ENCODE data around the gene LAMA2. TPM values are rescaled to one million over a fixed set of nuclear protein-coding genes. Genes with fewer than 3 reads are reported as not detected.

Gene LAMA2
- total and polyA plus RNA-seq, 7 donors = 0.46 to 131 (median 59.6) TPM

DNA sequence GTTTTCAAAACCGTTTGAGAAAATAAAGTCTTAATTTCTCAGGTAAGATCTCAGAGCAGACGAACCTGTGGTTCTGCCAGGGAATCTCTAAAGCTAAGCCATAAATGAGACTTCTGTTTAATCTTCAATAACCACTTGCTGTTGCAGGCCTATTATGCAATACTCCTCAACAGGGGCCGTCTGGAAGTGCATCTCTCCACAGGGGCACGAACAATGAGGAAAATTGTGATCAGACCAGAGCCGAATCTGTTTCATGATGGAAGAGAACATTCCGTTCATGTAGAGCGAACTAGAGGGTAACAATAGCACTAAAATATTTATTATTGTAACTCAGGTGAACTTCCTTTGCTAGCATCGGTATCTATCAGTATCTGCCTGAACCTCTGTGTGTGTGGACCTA is 603.4 kb downstream of the LAMA2 start:
- TF ChIP-seq, protein P1, sequence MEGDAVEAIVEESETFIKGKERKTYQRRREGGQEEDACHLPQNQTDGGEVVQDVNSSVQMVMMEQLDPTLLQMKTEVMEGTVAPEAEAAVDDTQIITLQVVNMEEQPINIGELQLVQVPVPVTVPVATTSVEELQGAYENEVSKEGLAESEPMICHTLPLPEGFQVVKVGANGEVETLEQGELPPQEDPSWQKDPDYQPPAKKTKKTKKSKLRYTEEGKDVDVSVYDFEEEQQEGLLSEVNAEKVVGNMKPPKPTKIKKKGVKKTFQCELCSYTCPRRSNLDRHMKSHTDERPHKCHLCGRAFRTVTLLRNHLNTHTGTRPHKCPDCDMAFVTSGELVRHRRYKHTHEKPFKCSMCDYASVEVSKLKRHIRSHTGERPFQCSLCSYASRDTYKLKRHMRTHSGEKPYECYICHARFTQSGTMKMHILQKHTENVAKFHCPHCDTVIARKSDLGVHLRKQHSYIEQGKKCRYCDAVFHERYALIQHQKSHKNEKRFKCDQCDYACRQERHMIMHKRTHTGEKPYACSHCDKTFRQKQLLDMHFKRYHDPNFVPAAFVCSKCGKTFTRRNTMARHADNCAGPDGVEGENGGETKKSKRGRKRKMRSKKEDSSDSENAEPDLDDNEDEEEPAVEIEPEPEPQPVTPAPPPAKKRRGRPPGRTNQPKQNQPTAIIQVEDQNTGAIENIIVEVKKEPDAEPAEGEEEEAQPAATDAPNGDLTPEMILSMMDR (IDR thresholded peaks at IDR 0.05) = no peak
- TF ChIP-seq EP300 (IDR thresholded peaks at IDR 0.05) (no peak), POLR2A (IDR thresholded peaks at IDR 0.05) (no peak), POLR2AphosphoS5 (IDR thresholded peaks at IDR 0.05) (no peak)

DNA sequence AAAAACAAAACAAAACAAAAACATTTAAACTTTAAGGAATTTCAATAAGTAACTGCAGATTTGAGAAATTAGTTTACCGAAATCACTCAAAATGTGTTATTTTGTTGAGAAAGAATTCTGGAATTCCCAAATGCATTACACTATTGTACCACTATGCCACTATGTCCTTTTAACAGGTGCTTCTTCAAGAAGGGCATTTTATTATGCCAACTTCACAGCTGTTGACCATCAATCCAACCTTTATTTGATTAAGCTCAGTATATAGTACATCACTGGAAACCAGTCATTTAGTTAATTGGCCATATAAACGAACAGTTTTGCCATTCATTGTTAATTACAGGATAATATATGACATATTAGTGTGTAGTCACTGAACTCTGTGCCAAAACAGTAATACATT is 605.4 kb downstream of the LAMA2 start:
- intact Hi-C loops (cut with DNase I) = no loop called here
- H3K27me3 ChIP-seq = no peaks in the 10 kb centered on the region
- H3K4me1 ChIP-seq = peaks cover 0 to 19% (median 9%) of the 10 kb centered on the region in 4 donors
- H3K4me3 ChIP-seq = no peak overlapping the region
- DNase-seq = no peak
- H3K27ac ChIP-seq = no peak overlapping the region
- TF ChIP-seq POLR2A (IDR thresholded peaks at IDR 0.05) (no peak), POLR2AphosphoS5 (IDR thresholded peaks at IDR 0.05) (no peak), EP300 (IDR thresholded peaks at IDR 0.05) (no peak)
- TF ChIP-seq, protein P1 (IDR thresholded peaks at IDR 0.05) = no peak
- no peaks in the 10 kb centered on the region for H3K36me3 ChIP-seq
- WGBS, 2 donors = 48 to 68% methylated on average over 2 of the region's 2 CpGs
- H3K9me3 ChIP-seq = no peaks in the 10 kb centered on the region

More for the DNA sequence above, 603.4 kb downstream of the LAMA2 start:
- 77% methylated on average over 8 of the region's 8 CpGs for WGBS, 2 donors
- intact Hi-C loops (cut with DNase I) = no loop called here
- Histone ChIP-seq H3K27me3 (no peaks in the 10 kb centered on the region), H3K9me3 (no peaks in the 10 kb centered on the region), H3K27ac (no peak overlapping the region), H3K4me3 (no peak overlapping the region), H3K4me1 (peaks cover 0 to 15% (median 7%) of the 10 kb centered on the region in 4 donors), H3K36me3 (no peaks in the 10 kb centered on the region)
- no peak for DNase-seq

DNA sequence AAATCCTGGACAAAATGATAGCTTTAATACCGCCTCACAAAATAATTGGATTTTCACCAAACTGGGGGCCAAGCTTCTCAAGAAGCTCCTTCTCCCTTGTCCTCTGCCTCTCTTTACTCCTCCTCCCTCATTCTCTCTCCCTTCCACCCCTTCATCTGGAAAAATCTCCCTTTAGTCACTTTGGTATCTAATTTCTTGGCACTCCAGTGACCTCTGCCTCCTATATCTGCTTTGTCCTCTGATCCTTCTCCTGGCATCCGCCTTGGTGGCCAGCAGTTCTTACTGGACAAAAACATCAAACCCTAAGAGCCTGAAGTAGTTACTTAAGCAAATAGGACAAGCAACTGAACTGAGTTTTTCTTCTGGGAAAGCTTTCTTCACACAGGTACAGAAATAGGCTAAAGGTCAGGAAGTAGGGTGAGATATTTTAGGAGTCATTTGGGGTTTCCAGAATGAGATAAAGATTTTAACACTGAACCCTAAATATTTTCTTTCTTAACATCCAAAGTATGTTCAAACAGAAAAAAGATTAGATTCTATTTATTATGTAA is 606.4 kb downstream of the LAMA2 start:
- H3K36me3 ChIP-seq = no peaks in the 10 kb centered on the region

DNA sequence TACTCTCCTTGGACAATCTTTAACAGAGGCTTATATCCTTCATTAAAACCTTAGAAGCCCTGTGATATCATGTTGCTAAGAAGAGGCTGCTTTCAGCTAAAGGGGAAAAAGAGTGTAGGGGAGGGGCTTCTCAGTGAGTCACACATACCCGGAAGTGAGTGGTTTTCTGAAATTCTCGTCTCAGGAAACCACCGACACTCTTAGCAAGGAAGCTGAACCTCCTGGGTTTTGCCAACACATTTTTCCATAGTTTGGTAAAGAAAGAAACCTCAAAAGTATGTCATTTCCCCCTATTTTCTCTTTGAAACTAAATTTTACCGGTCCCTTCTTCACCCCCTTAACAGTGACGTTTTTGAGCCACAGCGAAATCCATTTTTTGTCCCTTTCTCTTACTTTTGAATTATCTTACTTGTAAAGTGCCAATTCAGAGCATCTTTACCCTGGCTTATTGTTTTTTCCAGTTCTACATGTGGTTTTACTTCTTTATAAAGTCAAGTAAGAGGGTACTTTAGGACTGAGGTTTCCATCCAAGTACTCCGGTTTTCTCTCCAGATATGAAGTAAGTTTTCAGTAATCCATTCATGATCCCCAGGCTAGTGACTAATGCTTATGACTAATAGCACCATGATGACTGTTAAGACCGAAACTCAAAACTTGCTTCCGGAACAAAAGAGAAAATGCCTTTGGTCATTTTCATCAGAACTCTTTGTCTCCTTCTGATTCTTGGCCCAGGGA is 607.8 kb downstream of the LAMA2 start:
- Histone ChIP-seq H3K4me1 (peaks cover 0 to 19% (median 9%) of the 10 kb centered on the region in 4 donors), H3K36me3 (no peaks in the 10 kb centered on the region), H3K4me3 (peak overlapping the region in 2 of 4 donors; percentile 11 to 31), H3K9me3 (no peaks in the 10 kb centered on the region), H3K27ac (peak overlapping the region; percentile 65 to 82 (median 76)), H3K27me3 (no peaks in the 10 kb centered on the region)
- WGBS, 2 donors = 41 to 77% methylated on average over 9 of the region's 9 CpGs
- TF ChIP-seq EP300 (IDR thresholded peaks at IDR 0.05) (no peak), POLR2AphosphoS5 (IDR thresholded peaks at IDR 0.05) (peak; percentile 7 to 71 (median 32))
- DNase-seq = no peak
- intact Hi-C loops (cut with DNase I) = no loop called here

More for the DNA sequence above, 606.4 kb downstream of the LAMA2 start:
- H3K27ac ChIP-seq = no peak overlapping the region
- H3K4me3 ChIP-seq = no peak overlapping the region
- DNase-seq = no peak
- WGBS, 2 donors = 92 to 99% methylated on average over 2 of the region's 2 CpGs
- no peaks in the 10 kb centered on the region for H3K9me3 ChIP-seq
- intact Hi-C loops (cut with DNase I) = no loop called here
- H3K4me1 ChIP-seq = peaks cover 0 to 19% (median 9%) of the 10 kb centered on the region in 4 donors
- H3K27me3 ChIP-seq = no peaks in the 10 kb centered on the region
- TF ChIP-seq, protein P1 (IDR thresholded peaks at IDR 0.05) = no peak
- TF ChIP-seq POLR2A (IDR thresholded peaks at IDR 0.05) (no peak), POLR2AphosphoS5 (IDR thresholded peaks at IDR 0.05) (no peak), EP300 (IDR thresholded peaks at IDR 0.05) (no peak)

DNA sequence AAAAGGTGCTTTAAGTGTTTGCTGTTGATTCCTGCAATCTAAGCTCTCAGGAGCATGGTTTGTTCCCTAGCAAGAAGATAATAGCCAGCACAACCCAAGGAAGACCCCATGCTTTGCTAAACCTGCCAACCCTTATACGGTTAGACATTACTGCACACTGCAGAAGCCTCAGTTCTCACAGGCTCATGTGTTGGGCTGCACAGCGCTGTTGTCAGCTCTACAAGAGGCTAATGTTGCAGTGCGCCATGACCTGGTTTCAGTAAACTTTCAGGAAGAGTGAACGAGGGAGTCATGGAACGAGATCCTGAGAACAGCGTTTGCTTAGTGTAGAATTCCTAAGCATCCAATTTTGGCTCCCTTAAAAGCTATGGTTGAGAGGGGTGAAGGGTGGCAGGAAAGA is 608.5 kb downstream of the LAMA2 start:
- Histone ChIP-seq H3K36me3 (no peaks in the 10 kb centered on the region), H3K27ac (peak overlapping the region; percentile 65 to 82 (median 76)), H3K9me3 (no peaks in the 10 kb centered on the region), H3K4me1 (peaks cover 0 to 19% (median 9%) of the 10 kb centered on the region in 4 donors), H3K4me3 (no peak overlapping the region), H3K27me3 (no peaks in the 10 kb centered on the region)
- 94% methylated on average over 6 of the region's 6 CpGs for WGBS, 2 donors
- TF ChIP-seq POLR2A (IDR thresholded peaks at IDR 0.05) = no peak
- no peak for TF ChIP-seq POLR2AphosphoS5 (IDR thresholded peaks at IDR 0.05)
- TF ChIP-seq, protein P1 (IDR thresholded peaks at IDR 0.05) = no peak
- no peak for TF ChIP-seq EP300 (IDR thresholded peaks at IDR 0.05)
- DNase-seq = no peak
- intact Hi-C loops (cut with DNase I) = no loop called here

Data from sigmoid colon (tissue), 7 donors.